NOMO-1 treated with dmso at 0.1 percent for 144 hours (cell line): ENCODE measurements around the gene OSTN.

Experiments
- DNase-seq: peaks from one replicate; lab custom pipeline; 2025; ENCODE audit not compliant: unreplicated experiment; lab: John Stamatoyannopoulos, UW

Gene OSTN

GRCh38 chr3:191306428-191306827 lies 107.4 kb downstream of the OSTN start:
- no peak for DNase-seq

- no peak for DNase-seq
Measured at GRCh38 chr3:191307341-191307740, 108.3 kb downstream of the OSTN start.

- DNase-seq: no peak
Measured at GRCh38 chr3:191313296-191313695, 114.3 kb downstream of the OSTN start.

- no peak for DNase-seq
Measured at GRCh38 chr3:191314109-191314728, 115.2 kb downstream of the OSTN start.
